Measurements from ENCODE around the gene RABGAP1. TPM values are rescaled to one million over a fixed set of nuclear protein-coding genes. Genes with fewer than 3 reads are reported as not detected.

The RABGAP1 gene
- total and polyA plus RNA-seq, 8 donors: 52.6 to 85.9 (median 76.2) TPM

- TF ChIP-seq CTCF (IDR thresholded peaks at IDR 0.05): no peak
- intact Hi-C loops (cut with DNase I): no loop called here
These were observed 120.4 kb downstream of the RABGAP1 start for GRCh38 chr9:123061216-123061615.

GRCh38 chr9:123062351-123063176 is 121.7 kb downstream of the RABGAP1 start:
- Histone ChIP-seq H3K9me3 (no peaks in the 10 kb centered on the region), H3K36me3 (peaks cover 0 to 33% of the 10 kb centered on the region in 2 donors), H3K4me1 (peaks cover 4% of the 10 kb centered on the region in 2 donors), H3K27ac (no peak overlapping the region), H3K4me3 (no peak overlapping the region), H3K27me3 (no peaks in the 10 kb centered on the region)
- ATAC-seq (no peak), DNase-seq (no peak)
- intact Hi-C loops (cut with DNase I): no loop called here
- no peak for TF ChIP-seq CTCF (IDR thresholded peaks at IDR 0.05)

More at GRCh38 chr9:123061216-123061615, 120.4 kb downstream of the RABGAP1 start:
- H3K4me1 ChIP-seq: peaks cover 4% of the 10 kb centered on the region in 2 donors
- ATAC-seq (no peak), DNase-seq (no peak)
- H3K4me3 ChIP-seq: no peak overlapping the region
- H3K27me3 ChIP-seq: no peaks in the 10 kb centered on the region
- no peak overlapping the region for H3K27ac ChIP-seq
- H3K9me3 ChIP-seq: no peaks in the 10 kb centered on the region
- H3K36me3 ChIP-seq: peaks cover 0 to 19% of the 10 kb centered on the region in 2 donors

DNA sequence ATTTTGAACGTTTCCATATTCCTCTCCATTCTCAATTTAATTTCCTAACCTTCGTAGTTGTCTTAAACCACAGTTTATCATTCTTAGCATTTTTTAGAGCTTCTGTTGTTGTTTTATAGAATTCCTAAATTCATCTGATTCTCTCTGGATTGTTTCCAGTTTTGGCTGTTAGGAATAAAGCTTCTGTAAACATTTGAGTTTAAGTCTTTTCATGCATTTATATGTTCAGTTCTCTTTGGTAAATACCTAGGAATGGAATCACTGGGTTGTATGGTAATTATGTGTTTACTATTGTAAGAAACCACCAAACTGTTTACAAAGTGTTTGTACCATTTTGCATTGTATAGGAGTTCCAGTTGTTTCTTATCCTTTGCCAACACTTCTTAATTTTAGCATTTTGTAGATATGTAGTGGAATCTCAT is 122.4 kb downstream of the RABGAP1 start:
- intact Hi-C loops (cut with DNase I): no loop called here
- ATAC-seq (no peak), DNase-seq (no peak)
- H3K36me3 ChIP-seq: peaks cover 0 to 39% of the 10 kb centered on the region in 2 donors
- no peak overlapping the region for H3K27ac ChIP-seq
- no peaks in the 10 kb centered on the region for H3K27me3 ChIP-seq
- TF ChIP-seq CTCF (IDR thresholded peaks at IDR 0.05): no peak
- H3K9me3 ChIP-seq: no peaks in the 10 kb centered on the region
- peaks cover 4% of the 10 kb centered on the region in 2 donors for H3K4me1 ChIP-seq
- H3K4me3 ChIP-seq: no peak overlapping the region

DNA sequence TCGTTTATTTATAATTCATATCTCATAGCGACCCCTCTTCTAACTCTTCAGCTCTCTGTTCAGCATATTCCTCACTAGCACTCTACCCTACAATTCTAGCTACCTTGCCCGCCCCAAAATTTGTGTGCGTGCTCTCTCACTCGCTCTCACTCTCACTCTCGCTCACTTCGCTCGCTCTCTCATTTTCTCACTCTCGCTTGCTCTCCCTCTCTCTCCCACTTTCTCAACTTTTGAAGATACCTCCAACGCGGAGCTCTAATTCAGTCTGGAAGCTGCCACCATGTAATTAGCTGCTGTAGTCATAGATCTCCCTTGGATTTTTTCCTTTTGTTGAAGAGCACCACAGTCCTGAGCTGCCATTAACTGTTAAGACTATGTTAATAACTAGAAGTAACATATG is 123.1 kb downstream of the RABGAP1 start:
- DNase-seq (no peak), ATAC-seq (no peak)
- intact Hi-C loops (cut with DNase I): no loop called here
- Histone ChIP-seq H3K4me3 (no peak overlapping the region), H3K4me1 (peaks cover 4% of the 10 kb centered on the region in 2 donors), H3K36me3 (peaks cover 0 to 42% of the 10 kb centered on the region in 2 donors), H3K9me3 (no peaks in the 10 kb centered on the region), H3K27me3 (no peaks in the 10 kb centered on the region), H3K27ac (no peak overlapping the region)
- TF ChIP-seq CTCF (IDR thresholded peaks at IDR 0.05): no peak

- TF ChIP-seq CTCF (IDR thresholded peaks at IDR 0.05): no peak
- intact Hi-C loops (cut with DNase I): no loop called here
- Histone ChIP-seq H3K9me3 (no peaks in the 10 kb centered on the region), H3K36me3 (peaks cover 0 to 42% of the 10 kb centered on the region in 2 donors), H3K4me1 (peaks cover 0 to 4% of the 10 kb centered on the region in 2 donors), H3K27me3 (no peaks in the 10 kb centered on the region), H3K27ac (no peak overlapping the region), H3K4me3 (no peak overlapping the region)
- DNase-seq: no peak
- ATAC-seq: no peak
These were observed 123.9 kb downstream of the RABGAP1 start for GRCh38 chr9:123064716-123065115.
